Activated CD8-positive, alpha-beta T cell treated with anti-CD3 and anti-CD28 coated beads, Interleukin-2, amount 10 ng/mL, durations not matched to agents 7 days and 5 days (primary cell): Measurements from ENCODE around the gene PRKAG2. TPM values are rescaled to one million over a fixed set of nuclear protein-coding genes. Genes with fewer than 3 reads are reported as not detected.

ENCODE experiments used
- ATAC-seq: fragments of 150-1000 bp; cut with Tn5 transposase; one replicate; pipeline ENCODE4 v1.10.0; 2021; ENCODE audit warnings: moderate library complexity
- CTCF ChIA-PET: fragments of 350-600 bp; sonication (Branson Sonifier 250); formaldehyde crosslinking; loops from one replicate; lab custom pipeline; 2021; ENCODE audit warnings: antibody characterized with exemption; lab: Charles Lee
- POLR2A ChIA-PET: fragments of 350-600 bp; sonication (Branson Sonifier 250); formaldehyde crosslinking; loops from one replicate; lab custom pipeline; 2021; ENCODE audit warnings: antibody characterized with exemption; lab: Charles Lee
- DNase-seq: peaks from one replicate; pipeline ENCODE4 v3.0.0-alpha.2; 2020
- H3K27ac Mint-ChIP-seq: one replicate; pipeline ENCODE4 v1.8.0; 2021; ENCODE audit warnings: mild to moderate bottlenecking, mixed read lengths
- H3K27me3 Mint-ChIP-seq: one replicate; pipeline ENCODE4 v1.8.0; 2021; ENCODE audit warnings: low read depth, mixed read lengths
- H3K36me3 Mint-ChIP-seq: one replicate; pipeline ENCODE4 v1.8.0; 2021; ENCODE audit warnings: low read depth, mixed read lengths
- H3K4me1 Mint-ChIP-seq: one replicate; pipeline ENCODE4 v1.8.0; 2021; ENCODE audit warnings: low read depth, mixed read lengths
- H3K4me3 Mint-ChIP-seq: one replicate; pipeline ENCODE4 v1.8.0; 2021; ENCODE audit warnings: mild to moderate bottlenecking, mixed read lengths
- H3K9me3 Mint-ChIP-seq: one replicate; pipeline ENCODE4 v1.8.0; 2022; ENCODE audit warnings: mixed read lengths; ENCODE audit not compliant: insufficient read depth
- total RNA-seq, 2 experiments: library from RNA; stranded (reverse); gene quantifications; one replicate each; pipeline ENCODE4 v1.2.3, GENCODE V29; 2021

The PRKAG2 gene
- total RNA-seq, 2 experiments from 2014 or later = 23.6 to 28.3 TPM

- Mint-ChIP-seq H3K4me1 (peaks cover 28% of the 10 kb centered on the region), H3K4me3 (no peak overlapping the region), H3K27ac (no peak overlapping the region), H3K36me3 (no peaks in the 10 kb centered on the region), H3K9me3 (no peaks in the 10 kb centered on the region), H3K27me3 (no peaks in the 10 kb centered on the region)
- ATAC-seq = no peak
- ChIA-PET CTCF (no interaction called here), POLR2A (no interaction called here)
- DNase-seq = no peak
These were observed 196.9 kb downstream of the PRKAG2 start for GRCh38 chr7:151679881-151680612.

GRCh38 chr7:151679071-151679708, 197.7 kb downstream of the PRKAG2 start:
- ATAC-seq (peak; percentile 61), DNase-seq (peak; percentile 28)
- peak overlapping the region; percentile 73 for H3K27ac Mint-ChIP-seq
- H3K27me3 Mint-ChIP-seq = no peaks in the 10 kb centered on the region
- no peaks in the 10 kb centered on the region for H3K9me3 Mint-ChIP-seq
- peaks cover 28% of the 10 kb centered on the region for H3K4me1 Mint-ChIP-seq
- POLR2A ChIA-PET = interaction anchor here (0.7 kb wide), 1 partner anchor 276 kb away, joined by 3 read pairs; no protein-coding TSS in a partner anchor
- no peaks in the 10 kb centered on the region for H3K36me3 Mint-ChIP-seq
- H3K4me3 Mint-ChIP-seq = peak overlapping the region; percentile 29
- CTCF ChIA-PET = no interaction called here

GRCh38 chr7:151678227-151678604, 198.7 kb downstream of the PRKAG2 start:
- Mint-ChIP-seq H3K36me3 (no peaks in the 10 kb centered on the region), H3K4me3 (no peak overlapping the region), H3K4me1 (peaks cover 28% of the 10 kb centered on the region), H3K27ac (no peak overlapping the region), H3K9me3 (no peaks in the 10 kb centered on the region), H3K27me3 (no peaks in the 10 kb centered on the region)
- DNase-seq = no peak
- no peak for ATAC-seq
- POLR2A ChIA-PET = no interaction called here
- CTCF ChIA-PET = no interaction called here

GRCh38 chr7:151677581-151678226, 199.2 kb downstream of the PRKAG2 start:
- no peaks in the 10 kb centered on the region for H3K36me3 Mint-ChIP-seq
- POLR2A ChIA-PET = no interaction called here
- no peaks in the 10 kb centered on the region for H3K27me3 Mint-ChIP-seq
- no peak for ATAC-seq
- peaks cover 28% of the 10 kb centered on the region for H3K4me1 Mint-ChIP-seq
- H3K4me3 Mint-ChIP-seq = no peak overlapping the region
- CTCF ChIA-PET = no interaction called here
- H3K9me3 Mint-ChIP-seq = no peaks in the 10 kb centered on the region
- DNase-seq = no peak
- H3K27ac Mint-ChIP-seq = no peak overlapping the region

- CTCF ChIA-PET = no interaction called here
- POLR2A ChIA-PET = no interaction called here
- ATAC-seq = no peak
- H3K27me3 Mint-ChIP-seq = no peaks in the 10 kb centered on the region
- no peaks in the 10 kb centered on the region for H3K9me3 Mint-ChIP-seq
- no peak for DNase-seq
- H3K4me1 Mint-ChIP-seq = peaks cover 28% of the 10 kb centered on the region
- H3K4me3 Mint-ChIP-seq = no peak overlapping the region
- H3K36me3 Mint-ChIP-seq = no peaks in the 10 kb centered on the region
- H3K27ac Mint-ChIP-seq = no peak overlapping the region
These were observed 200.2 kb downstream of the PRKAG2 start for GRCh38 chr7:151676759-151677158.

GRCh38 chr7:151675196-151675920, 201.6 kb downstream of the PRKAG2 start:
- DNase-seq (no peak), ATAC-seq (no peak)
- ChIA-PET CTCF (no interaction called here), POLR2A (no interaction called here)
- no peak overlapping the region for H3K27ac Mint-ChIP-seq
- H3K36me3 Mint-ChIP-seq = no peaks in the 10 kb centered on the region
- H3K27me3 Mint-ChIP-seq = no peaks in the 10 kb centered on the region
- H3K9me3 Mint-ChIP-seq = no peaks in the 10 kb centered on the region
- H3K4me3 Mint-ChIP-seq = no peak overlapping the region
- peaks cover 28% of the 10 kb centered on the region for H3K4me1 Mint-ChIP-seq

- Mint-ChIP-seq H3K9me3 (no peaks in the 10 kb centered on the region), H3K27me3 (no peaks in the 10 kb centered on the region), H3K4me3 (no peak overlapping the region), H3K4me1 (peaks cover 19% of the 10 kb centered on the region), H3K36me3 (no peaks in the 10 kb centered on the region), H3K27ac (no peak overlapping the region)
- ChIA-PET CTCF (no interaction called here), POLR2A (no interaction called here)
- ATAC-seq = no peak
- DNase-seq = no peak
These were observed 202.6 kb downstream of the PRKAG2 start for GRCh38 chr7:151674161-151674920.

GRCh38 chr7:151673216-151673615, 203.7 kb downstream of the PRKAG2 start:
- H3K27me3 Mint-ChIP-seq = no peaks in the 10 kb centered on the region
- H3K27ac Mint-ChIP-seq = no peak overlapping the region
- ATAC-seq (no peak), DNase-seq (no peak)
- H3K36me3 Mint-ChIP-seq = no peaks in the 10 kb centered on the region
- H3K4me3 Mint-ChIP-seq = no peak overlapping the region
- ChIA-PET CTCF (no interaction called here), POLR2A (no interaction called here)
- peaks cover 8% of the 10 kb centered on the region for H3K4me1 Mint-ChIP-seq
- H3K9me3 Mint-ChIP-seq = no peaks in the 10 kb centered on the region

- H3K9me3 Mint-ChIP-seq = no peaks in the 10 kb centered on the region
- ATAC-seq (no peak), DNase-seq (no peak)
- ChIA-PET CTCF (no interaction called here), POLR2A (no interaction called here)
- no peak overlapping the region for H3K4me3 Mint-ChIP-seq
- no peaks in the 10 kb centered on the region for H3K27me3 Mint-ChIP-seq
- no peaks in the 10 kb centered on the region for H3K36me3 Mint-ChIP-seq
- no peak overlapping the region for H3K27ac Mint-ChIP-seq
- H3K4me1 Mint-ChIP-seq = peaks cover 3% of the 10 kb centered on the region
These were observed 204.2 kb downstream of the PRKAG2 start for GRCh38 chr7:151672716-151673115.

GRCh38 chr7:151671514-151671913, 205.4 kb downstream of the PRKAG2 start:
- POLR2A ChIA-PET = no interaction called here
- no peaks in the 10 kb centered on the region for H3K4me1 Mint-ChIP-seq
- H3K9me3 Mint-ChIP-seq = peaks cover 5% of the 10 kb centered on the region
- H3K27ac Mint-ChIP-seq = no peak overlapping the region
- no peaks in the 10 kb centered on the region for H3K27me3 Mint-ChIP-seq
- peaks cover 2% of the 10 kb centered on the region for H3K36me3 Mint-ChIP-seq
- DNase-seq = no peak
- ATAC-seq = no peak
- no peak overlapping the region for H3K4me3 Mint-ChIP-seq
- CTCF ChIA-PET = no interaction called here

GRCh38 chr7:151669762-151670161, 207.2 kb downstream of the PRKAG2 start:
- ATAC-seq = no peak
- H3K4me1 Mint-ChIP-seq = no peaks in the 10 kb centered on the region
- no peaks in the 10 kb centered on the region for H3K27me3 Mint-ChIP-seq
- CTCF ChIA-PET = no interaction called here
- no peak for DNase-seq
- no peak overlapping the region for H3K4me3 Mint-ChIP-seq
- H3K9me3 Mint-ChIP-seq = peaks cover 5% of the 10 kb centered on the region
- H3K36me3 Mint-ChIP-seq = peaks cover 2% of the 10 kb centered on the region
- H3K27ac Mint-ChIP-seq = no peak overlapping the region
- POLR2A ChIA-PET = no interaction called here
